GM21825 (cell line): ENCODE data around the gene IQGAP2.

Experiments
- ATAC-seq: cut with Tn5 transposase; IDR thresholded peaks from one replicate; pipeline ENCODE4 v1.9.1; 2021; ENCODE audit warnings: mild to moderate bottlenecking, moderate library complexity; ENCODE audit not compliant: unreplicated experiment

IQGAP2 gene

DNA sequence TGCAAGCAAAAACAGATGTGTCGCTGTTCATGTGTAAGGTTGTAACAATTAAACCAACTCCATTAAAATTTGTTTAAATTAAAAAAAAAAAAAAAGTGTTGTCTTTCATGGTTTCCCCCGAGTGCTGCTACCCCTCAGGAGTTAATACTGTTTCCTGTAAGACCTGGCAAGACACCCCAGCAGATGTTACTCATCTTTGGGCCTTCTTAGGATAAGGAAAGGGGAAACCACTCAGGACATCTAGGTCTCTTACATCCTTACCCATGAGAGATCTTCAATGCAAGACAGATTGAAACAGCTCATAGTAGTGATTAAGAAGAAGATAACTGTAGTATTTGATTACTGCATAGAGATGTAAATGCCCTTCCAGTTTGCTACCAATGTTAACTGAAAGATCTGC, 279.3 kb downstream of the IQGAP2 start:
- no peak for ATAC-seq

DNA sequence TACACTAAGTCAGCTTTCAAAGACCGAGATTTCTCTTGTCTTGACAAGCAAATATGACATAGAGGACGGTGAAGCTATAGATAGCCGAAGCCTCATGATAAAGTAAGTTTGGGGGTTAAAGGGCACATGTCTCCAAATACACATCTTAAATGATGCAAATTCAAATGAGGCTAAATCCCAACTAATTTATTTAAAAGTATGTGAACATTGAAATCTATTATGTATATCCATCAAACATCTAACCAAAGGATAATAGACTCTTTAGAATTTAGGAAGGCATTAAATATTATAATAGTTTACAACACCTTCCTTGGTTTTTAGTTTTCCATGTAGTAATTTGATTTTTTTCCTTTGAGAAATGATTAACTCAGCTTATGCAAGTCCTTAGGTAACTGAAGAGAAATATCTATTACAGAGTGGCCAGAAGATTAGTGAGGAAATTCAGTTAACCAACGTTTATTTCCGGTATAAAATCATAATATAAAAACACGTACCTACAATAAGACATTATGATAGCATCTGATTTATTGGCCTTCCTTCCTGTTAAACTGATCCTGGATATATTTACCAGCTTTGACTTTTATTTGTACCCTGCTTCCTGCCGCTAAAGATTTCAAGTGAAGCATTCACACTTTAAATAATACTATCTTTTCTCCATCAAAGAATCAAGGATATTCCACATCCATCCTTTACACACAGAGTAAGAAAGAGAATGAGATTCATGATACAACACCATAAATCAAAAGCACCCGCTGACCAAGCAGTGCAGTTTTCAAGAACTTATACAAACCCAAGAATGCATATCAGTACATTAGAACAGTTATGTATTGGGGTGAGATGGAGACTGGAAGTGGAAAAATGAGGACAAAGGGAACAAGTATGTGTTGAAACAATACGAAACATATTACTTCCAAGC, 281.0 kb downstream of the IQGAP2 start:
- no peak for ATAC-seq

DNA sequence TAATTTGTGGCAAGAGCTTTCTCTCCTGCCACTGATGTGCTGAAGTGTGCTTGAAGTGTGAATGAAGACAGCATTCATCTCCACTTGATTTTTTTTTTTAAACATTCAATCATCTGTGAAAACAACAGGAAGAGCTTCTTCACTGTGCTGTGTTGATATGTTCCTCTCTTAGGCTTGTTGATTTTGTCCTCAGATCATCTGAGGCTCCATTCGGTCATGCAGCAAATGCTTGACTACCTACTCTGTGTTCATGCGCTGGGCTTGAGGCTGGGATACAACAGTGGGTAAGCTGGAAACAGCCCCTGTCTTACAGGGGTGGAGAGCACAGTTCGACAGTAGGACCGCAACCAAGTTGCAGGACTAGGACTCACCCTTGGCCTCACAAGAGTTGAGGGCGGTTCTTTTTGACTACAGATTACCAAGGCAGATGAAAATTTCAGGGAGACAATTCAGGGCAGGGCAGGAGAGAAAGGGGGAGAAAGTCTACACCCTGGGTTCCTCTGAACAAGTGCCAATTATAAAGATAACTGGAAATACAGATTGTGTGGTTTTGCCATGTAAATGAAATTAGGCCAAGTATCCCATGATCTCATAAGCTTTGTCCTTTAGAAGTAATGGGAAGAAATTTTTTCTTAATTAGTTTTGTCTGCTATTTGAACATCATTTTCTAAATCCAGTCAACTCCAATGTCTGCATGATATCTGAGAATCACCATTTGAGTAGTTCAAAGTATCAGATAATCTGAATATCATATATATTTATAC, 281.9 kb downstream of the IQGAP2 start:
- no peak for ATAC-seq

DNA sequence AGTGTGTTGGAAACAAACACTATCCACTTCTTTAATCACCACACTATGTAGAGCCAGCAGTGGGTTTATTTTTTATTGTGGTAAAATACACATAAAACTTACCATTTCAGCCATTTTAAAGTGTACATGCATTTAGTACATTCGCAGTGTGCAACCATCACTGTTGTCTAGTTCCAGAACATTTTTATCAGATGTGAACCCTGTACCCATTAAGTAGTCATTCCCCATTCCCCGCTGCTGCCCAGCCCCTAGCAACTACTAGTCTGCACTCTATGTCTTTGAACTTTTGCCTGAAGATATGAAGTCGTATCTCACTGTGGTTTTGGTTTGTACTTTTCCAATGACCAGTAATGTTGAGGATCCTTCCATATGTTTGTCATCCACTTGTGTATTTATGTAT, 282.6 kb downstream of the IQGAP2 start:
- no peak for ATAC-seq

DNA sequence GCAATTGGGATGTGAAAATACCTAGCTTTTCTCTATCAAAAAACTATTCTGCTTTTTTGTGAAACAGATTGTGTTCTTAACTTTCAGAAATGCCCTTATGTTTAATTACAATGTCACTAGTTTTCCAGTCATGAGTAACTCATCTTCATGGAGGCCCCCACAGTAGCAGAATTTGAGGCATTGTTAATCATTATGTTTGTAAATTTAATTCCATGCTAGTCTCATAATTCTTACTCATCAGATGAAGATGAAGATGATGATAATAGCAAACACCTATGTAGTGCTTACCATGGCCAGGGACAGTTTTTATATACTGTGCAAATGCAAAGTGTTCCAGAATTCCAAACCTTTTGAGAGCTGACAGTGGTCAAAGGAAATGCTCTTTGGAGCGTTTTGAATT, 285.1 kb downstream of the IQGAP2 start:
- no peak for ATAC-seq

DNA sequence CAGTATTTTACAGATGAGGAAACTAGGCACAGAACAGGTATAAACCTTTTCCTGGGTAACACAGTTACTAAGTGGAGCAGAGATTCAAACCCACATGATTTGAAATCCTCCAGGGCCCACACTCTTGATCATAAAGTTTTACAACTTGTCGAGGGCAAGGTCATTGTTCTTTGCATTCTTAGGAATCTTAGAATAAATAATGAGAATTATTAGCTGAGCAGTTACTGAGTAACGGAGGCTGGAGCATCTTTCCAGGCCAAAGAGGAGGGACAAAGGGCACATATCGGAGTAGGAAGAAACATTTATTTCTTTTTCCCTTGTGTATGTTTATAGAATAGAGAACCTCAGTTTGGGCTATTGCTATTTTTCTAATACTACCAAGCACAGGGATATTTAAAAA, 285.8 kb downstream of the IQGAP2 start:
- ATAC-seq, result no peak

DNA sequence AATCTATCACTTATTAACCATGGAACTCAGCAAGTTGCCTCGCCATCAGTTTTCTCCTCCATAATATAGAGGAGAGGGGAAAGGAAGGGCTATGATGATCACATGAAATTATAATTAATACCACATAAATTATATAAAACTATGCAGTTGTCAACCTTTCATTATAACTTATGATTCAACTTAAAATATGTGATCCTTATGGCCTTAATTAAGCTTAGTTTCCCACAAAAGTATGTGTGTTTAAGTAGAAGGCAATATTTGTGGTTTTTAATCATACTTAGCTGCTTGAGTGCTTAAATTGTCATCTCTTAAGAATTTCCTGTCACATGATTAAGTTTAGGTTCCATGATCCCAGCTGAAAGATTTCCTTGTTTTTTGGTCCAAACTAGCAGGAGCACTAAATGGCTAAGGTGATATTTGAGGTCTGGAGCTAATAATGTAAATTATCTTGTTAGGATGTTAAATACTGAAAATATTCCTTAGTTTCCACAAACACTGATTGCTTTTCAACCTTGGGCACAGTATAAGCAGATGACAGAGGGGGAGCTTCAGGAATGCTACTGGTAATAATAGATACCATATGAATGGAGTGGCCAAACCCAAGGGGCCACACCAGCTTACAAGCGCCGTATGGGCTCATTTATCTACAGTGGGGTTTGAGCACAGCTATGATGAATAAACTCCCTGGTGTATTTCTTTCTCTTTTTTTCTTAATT, 286.4 kb downstream of the IQGAP2 start:
- no peak for ATAC-seq

DNA sequence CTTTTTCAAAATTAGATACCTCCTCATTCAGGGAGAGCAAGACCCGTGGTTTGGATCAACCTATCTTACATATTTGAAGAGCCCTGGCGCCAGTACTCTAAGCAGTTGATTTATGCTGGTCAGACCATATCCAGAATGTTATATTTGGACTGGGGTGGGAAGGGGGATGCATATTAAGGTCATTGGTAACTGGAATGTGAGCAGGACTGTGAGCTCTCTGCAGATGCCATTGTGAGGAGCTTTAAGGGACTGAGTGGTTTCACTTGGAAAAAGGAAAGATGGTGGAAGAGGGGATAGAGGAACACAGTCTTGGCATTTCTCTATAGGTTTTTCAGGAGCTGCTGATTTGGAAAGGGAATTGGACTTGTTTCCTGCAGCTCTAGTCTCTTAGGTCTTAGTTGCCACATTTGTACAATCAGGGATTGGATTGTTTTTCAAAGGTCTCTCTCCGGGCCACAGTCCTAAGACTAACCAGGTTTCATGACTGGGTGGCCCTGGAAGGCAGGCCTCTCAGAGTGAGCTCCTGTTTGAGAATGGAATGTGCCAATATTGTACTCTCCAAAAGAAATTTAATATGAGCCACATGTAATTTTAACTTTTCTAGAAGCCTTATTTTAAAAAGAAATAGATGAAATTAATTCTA, 287.1 kb downstream of the IQGAP2 start:
- no peak for ATAC-seq

DNA sequence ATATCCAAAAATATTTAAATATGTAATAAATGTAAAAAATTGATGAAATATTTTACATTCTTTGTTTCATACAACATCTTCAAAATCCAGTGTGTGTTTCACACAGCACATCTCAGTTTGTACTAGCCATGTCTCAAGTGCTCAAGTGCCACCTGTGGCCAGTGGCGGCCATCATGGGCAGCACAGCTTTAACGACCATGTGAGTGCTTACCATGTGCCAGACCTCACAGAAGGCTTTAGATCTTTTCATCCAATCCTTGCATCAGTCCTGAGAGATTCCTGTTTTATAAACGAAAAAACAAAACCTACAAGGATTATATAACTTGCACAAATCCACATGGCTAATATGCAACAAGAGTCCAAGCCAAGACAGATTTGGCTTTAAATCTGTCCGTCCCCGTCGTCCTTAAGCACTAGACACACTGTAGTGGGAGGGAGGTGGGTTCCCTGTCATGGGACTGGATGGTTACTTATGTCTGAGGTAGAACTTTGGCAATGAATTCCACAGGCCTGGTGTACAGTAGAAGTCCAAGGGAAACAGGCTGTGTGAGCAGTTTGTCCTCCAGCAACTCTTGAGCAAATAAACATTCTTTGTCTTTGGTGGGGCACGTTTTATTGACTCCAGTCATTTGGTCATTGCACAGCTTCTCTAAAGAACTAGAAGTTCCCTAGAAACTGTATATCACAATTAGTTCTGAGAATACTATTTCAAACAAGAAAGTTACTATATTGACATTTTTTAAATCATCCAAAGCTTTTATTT, 287.8 kb downstream of the IQGAP2 start:
- ATAC-seq, result no peak

DNA sequence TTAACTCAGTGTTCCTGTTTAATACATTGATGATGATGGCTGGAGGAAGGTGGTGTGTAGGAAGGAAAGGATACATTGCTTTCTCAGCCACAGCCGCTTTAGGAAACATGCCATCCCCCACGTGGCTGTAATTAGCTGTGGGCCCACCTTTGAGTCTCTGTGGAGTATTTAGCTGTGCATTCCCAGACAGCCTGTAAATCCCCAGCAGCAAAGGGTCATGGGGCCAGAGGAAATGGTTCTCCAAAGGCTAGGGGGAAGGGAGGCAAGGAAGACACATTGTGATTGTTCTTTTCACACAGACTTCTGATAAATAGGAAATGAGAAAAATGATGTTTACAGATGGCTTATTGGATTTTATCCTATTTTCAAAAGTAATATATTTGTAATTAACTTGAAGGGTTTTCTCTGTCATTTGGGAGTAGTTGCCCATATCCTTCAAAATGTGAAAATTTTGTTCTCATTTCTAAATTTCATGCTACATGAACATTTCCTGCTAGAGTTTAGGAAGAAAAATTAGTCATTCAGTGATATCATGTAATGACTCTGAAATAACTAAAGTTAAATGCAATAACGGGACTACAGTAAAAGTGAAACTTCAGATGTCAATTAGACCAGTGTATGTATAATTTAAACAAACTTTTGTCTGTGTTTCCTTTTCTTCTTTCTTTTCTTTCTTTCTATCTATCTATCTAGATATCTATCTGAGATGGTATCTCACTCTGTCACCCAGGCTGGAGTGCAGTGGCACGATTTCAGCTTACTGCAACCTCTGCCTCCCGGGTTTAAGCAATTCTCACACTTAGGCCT, 288.6 kb downstream of the IQGAP2 start:
- ATAC-seq, result no peak

DNA sequence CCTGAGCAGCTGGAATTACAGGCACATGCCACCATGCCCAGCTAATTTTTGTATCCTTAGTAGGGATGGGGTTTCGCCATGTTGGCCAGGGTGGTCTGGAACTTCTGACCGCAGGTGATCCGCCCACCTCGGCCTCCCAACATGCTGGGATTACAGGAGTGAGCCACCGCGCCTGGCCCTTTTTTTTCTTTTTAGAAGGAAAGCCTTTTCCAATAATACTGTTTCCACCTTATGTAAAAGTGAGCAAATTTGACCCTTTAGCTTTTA, 289.1 kb downstream of the IQGAP2 start:
- no peak for ATAC-seq

DNA sequence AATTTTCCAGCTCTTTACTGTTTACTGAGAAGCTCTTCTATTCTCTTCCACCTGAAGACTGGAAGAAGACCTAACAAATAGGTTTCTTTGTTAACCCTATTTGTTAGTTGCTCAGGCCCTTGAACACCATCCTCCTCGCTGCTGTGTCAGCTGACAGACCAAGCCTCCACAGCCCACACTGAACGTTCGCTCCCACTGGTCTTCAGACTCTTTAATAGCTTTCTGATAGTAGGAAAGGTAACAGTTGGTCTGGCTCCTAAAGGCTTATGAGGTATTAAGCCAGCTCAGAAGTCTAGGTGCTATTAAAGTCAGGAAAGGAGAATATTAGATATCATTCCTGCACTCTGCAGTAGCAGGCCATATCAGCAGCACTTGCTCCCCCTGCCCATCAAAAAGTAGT, 289.6 kb downstream of the IQGAP2 start:
- no peak for ATAC-seq

DNA sequence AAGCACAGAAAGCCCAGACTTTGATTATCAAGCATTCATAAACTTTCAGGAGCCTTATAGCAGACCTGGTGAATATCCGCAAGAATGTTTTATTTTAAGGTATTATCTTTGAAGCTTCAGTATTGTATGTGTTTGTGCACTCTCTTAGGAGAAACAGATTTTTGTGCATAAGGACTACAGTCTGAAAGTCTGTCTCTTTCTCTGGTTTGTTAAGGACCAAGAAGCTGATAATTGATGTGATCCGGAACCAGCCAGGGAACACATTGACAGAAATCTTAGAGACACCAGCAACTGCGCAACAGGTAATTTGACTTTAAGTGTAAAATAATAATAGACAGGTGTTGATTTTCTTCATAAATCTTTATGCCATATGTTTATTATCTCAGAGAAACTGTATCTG, 290.1 kb downstream of the IQGAP2 start:
- ATAC-seq, result no peak

DNA sequence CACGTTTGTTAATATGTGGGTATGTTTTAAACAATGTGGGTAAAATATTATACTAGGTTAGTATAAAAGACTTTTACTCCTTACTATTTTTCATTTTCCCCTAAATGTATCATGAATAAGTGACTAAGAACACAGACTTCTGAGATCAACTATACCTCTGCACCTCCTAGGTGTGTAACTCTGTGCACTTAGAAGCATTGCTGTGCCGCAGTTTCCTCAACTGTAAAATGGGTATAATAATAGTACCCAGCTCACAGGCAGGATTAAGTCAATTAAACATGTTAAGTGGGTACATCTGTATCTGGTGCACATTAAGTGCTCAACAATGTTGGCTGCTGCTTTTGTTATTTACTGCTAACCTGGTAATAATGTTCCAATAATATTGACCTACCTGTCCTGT, 291.2 kb downstream of the IQGAP2 start:
- ATAC-seq, result no peak

DNA sequence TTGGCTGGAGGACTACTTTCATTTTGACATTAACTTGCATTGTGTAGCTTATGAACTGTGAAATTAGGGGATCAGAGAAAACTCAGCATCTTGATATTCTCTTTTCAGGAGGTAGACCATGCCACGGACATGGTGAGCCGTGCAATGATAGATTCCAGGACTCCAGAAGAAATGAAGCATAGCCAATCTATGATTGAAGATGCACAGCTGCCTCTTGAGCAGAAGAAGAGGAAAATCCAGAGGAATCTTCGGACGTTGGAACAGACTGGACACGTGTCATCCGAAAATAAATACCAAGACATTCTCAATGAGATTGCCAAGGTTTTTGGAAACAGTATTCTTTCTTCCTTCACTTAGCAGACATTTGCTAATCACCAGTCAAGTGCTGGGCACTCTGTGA, 292.3 kb downstream of the IQGAP2 start:
- no peak for ATAC-seq

DNA sequence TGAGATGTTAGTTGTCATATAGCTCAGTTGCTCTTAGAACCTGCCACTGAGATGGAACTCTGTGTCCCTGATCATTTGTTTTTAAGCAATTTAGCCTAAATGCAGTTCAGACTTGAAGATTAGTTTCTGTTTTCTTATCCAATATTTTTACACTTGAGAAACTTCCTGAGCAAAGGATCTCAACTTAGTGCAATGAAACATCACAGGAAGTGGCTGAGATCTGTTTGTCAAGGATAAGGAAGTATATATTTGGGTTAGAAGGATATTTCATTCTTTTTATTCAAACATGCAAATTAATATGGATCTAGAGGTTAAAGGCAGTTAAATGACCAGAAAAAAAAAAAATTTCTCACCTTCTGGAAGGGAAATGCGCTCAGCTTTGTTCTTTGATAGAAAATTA, 293.2 kb downstream of the IQGAP2 start:
- no peak for ATAC-seq

DNA sequence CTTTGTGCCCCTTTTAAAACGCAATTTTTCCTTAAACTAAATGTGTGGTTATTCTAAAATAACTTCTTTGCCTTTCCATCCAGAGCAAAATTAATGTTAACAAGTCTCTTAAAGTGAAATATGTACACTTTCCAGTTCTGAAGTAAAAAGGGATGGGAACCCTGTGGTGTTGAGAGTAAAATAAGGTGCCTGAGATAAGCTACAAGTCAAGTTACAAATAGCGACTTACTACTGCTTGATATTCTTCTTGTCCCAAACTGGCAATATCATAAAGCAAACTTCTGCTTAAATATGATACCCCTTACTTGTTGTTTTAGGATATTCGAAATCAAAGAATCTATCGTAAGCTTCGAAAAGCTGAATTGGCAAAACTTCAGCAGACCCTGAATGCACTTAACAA, 294.6 kb downstream of the IQGAP2 start:
- no peak for ATAC-seq

DNA sequence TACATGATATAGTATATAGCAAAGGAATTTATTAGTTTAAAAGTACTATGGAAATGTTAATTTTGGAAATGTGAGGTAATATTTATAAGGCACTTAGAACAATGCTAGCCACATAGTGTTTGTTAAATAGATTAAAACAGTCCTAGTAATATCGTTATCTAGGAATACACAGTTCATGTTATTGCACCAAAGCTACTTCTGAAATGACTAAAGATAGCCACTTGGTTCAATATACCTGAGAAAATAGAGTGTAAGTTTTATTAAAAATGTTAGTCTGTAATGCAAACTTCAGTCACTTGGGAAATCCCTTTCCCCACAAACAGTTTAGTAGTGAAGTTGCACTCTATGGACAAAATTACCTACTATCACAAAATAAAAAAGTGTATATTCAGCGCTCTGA, 297.5 kb downstream of the IQGAP2 start:
- ATAC-seq, result no peak

DNA sequence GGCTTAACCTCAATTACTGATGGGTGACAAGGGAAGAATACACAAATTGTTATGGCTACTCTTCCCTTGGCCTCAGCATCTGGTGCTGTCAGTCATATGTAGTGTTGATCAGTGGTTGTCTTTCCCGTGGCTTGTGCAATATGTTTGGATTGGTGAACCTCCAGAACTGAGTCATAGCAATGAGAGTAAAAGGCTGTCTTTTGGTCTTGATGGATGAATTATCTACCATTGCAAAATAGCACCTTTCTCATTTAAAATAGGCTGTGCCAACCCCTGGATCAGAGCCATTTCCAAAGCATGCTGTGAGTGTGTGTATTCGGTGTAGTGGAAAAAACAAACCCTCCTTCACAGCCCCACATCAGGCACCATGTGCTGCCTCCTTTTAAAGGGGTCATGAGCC, 298.2 kb downstream of the IQGAP2 start:
- no peak for ATAC-seq

DNA sequence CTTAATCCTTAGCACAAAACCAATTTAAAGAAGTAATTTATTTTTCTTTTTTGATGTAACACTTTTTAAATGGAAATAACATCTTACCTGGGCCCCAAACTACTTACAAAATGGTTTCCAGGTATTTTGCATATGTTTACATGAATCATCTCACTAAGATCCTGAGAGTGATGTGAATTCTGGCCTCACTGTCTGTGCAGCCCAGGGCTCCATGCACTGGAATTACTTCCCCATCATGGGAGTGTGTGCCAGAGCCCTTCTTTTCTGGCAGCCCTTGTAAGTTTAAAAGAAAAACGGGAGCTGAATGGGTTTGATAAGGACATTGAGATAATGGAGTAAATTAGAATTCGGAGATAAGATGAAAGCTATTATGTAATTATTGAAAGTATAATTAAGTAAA, 300.6 kb downstream of the IQGAP2 start:
- no peak for ATAC-seq
